Activated CD8-positive, alpha-beta memory T cell treated with anti-CD3 and anti-CD28 coated beads for 36 hours (primary cell): ENCODE data around the gene DTX3. TPM values are rescaled to one million over a fixed set of nuclear protein-coding genes. Genes with fewer than 3 reads are reported as not detected.
"Not testable (repeated sequence)": the region's sequence is repeated elsewhere in the genome, so short reads cannot be mapped to it uniquely, and the experiment has no call there.

ENCODE experiments used
- CTCF ChIA-PET: fragments of 350-600 bp; sonication (Branson Sonifier 250); formaldehyde crosslinking; loops from one replicate; lab custom pipeline; 2021; ENCODE audit warnings: antibody characterized with exemption; lab: Charles Lee
- POLR2A ChIA-PET: fragments of 350-600 bp; sonication (Branson Sonifier 250); formaldehyde crosslinking; loops from one replicate; lab custom pipeline; 2021; ENCODE audit warnings: antibody characterized with exemption; lab: Charles Lee
- total RNA-seq, 2 experiments: library from RNA; stranded (reverse); gene quantifications; one replicate each; pipeline ENCODE4 v1.2.3, GENCODE V29; 2021

The DTX3 gene
- total RNA-seq, 2 experiments from 2014 or later: 13.3 to 14.5 TPM

GRCh38 chr12:57580466-57580795, 24.2 kb upstream of the DTX3 start:
- CTCF ChIA-PET: interaction anchor here (1.3 to 7.7 kb wide), 2 partner anchors 41 to 53 kb away, joined by 4 to 67 read pairs; partner anchors contain the start of gene B4GALNT1
- POLR2A ChIA-PET: no interaction called here

- ChIA-PET CTCF (interaction anchor here (0.6 to 7.7 kb wide), 6 partner anchors 10 to 51 kb away, joined by 3 to 67 read pairs (median 6); partner anchors contain the start of gene B4GALNT1), POLR2A (no interaction called here)
These were observed 22.8 kb upstream of the DTX3 start for GRCh38 chr12:57581802-57582201.

- ChIA-PET CTCF (interaction anchor here (0.6 to 7.7 kb wide), 12 partner anchors 10 to 60 kb away, joined by 3 to 67 read pairs (median 8); partner anchors contain the start of genes B4GALNT1 and PIP4K2C), POLR2A (no interaction called here)
These were observed 22.2 kb upstream of the DTX3 start for GRCh38 chr12:57582440-57582839.

GRCh38 chr12:57583008-57583831, 21.4 kb upstream of the DTX3 start:
- ChIA-PET CTCF (interaction anchor here (0.6 to 7.7 kb wide), 33 partner anchors 8 to 158 kb away, joined by 3 to 67 read pairs (median 5); partner anchors contain the start of genes ARHGEF25, B4GALNT1, DTX3 and OS9), POLR2A (no interaction called here)

- POLR2A ChIA-PET: no interaction called here
These were observed 20.6 kb upstream of the DTX3 start for GRCh38 chr12:57584050-57584449.

GRCh38 chr12:57584690-57585089, 19.9 kb upstream of the DTX3 start:
- ChIA-PET CTCF (interaction anchor here (0.6 to 7.7 kb wide), 11 partner anchors 8 to 171 kb away, joined by 4 to 67 read pairs (median 12); partner anchors contain the start of genes ARHGEF25, B4GALNT1 and PIP4K2C), POLR2A (no interaction called here)

More at GRCh38 chr12:57584050-57584449, 20.6 kb upstream of the DTX3 start:
- CTCF ChIA-PET: interaction anchor here (0.8 to 7.7 kb wide), 26 partner anchors 8 to 157 kb away, joined by 3 to 67 read pairs (median 6); partner anchors contain the start of genes ARHGEF25, B4GALNT1, DTX3 and OS9

GRCh38 chr12:57585156-57585555, 19.5 kb upstream of the DTX3 start:
- ChIA-PET POLR2A (no interaction called here), CTCF (interaction anchor here (0.7 to 7.7 kb wide), 11 partner anchors 7 to 1136 kb away, joined by 3 to 67 read pairs (median 12); partner anchors contain the start of genes ARHGEF25, B4GALNT1, PIP4K2C and TIMELESS)

- POLR2A ChIA-PET: no interaction called here
- CTCF ChIA-PET: interaction anchor here (1.5 to 4.1 kb wide), 3 partner anchors 6 to 41 kb away, joined by 5 to 30 read pairs (median 21); partner anchors contain the start of gene PIP4K2C
These were observed 18.5 kb upstream of the DTX3 start for GRCh38 chr12:57586128-57586527.

- POLR2A ChIA-PET: no interaction called here
- CTCF ChIA-PET: no interaction called here
These were observed 17.7 kb upstream of the DTX3 start for GRCh38 chr12:57586832-57587429.

- CTCF ChIA-PET: interaction anchor here (0.7 kb wide), 1 partner anchor 75 kb away, joined by 3 read pairs; no protein-coding TSS in a partner anchor
These were observed 15.5 kb upstream of the DTX3 start for GRCh38 chr12:57588951-57589610.

GRCh38 chr12:57590479-57590863, 14.2 kb upstream of the DTX3 start:
- ChIA-PET POLR2A (interaction anchor here (0.5 kb wide), 1 partner anchor 45 kb away, joined by 3 read pairs; no protein-coding TSS in a partner anchor), CTCF (interaction anchor here (1.4 to 3.8 kb wide), 3 partner anchors 6 to 37 kb away, joined by 3 to 30 read pairs (median 12); no protein-coding TSS in a partner anchor)

More at GRCh38 chr12:57588951-57589610, 15.5 kb upstream of the DTX3 start:
- POLR2A ChIA-PET: not testable (repeated sequence)

- CTCF ChIA-PET: interaction anchor here (0.9 to 3.8 kb wide), 4 partner anchors 7 to 42 kb away, joined by 3 to 30 read pairs (median 8); partner anchors contain the start of gene B4GALNT1
- POLR2A ChIA-PET: interaction anchor here (0.5 to 1.0 kb wide), 2 partner anchors 44 to 66 kb away, joined by 3 read pairs; no protein-coding TSS in a partner anchor
These were observed 13.5 kb upstream of the DTX3 start, which contains the start of gene PIP4K2C for GRCh38 chr12:57590864-57591781. PIP4K2C (plus strand) TSS chr12:57591192; CDS start chr12:57591290, 98 bp downstream.

GRCh38 chr12:57591782-57592325, 12.8 kb upstream of the DTX3 start:
- ChIA-PET POLR2A (interaction anchor here (0.8 to 1.0 kb wide), 2 partner anchors 52 to 67 kb away, joined by 3 to 7 read pairs; no protein-coding TSS in a partner anchor), CTCF (interaction anchor here (0.8 to 3.8 kb wide), 4 partner anchors 8 to 41 kb away, joined by 3 to 30 read pairs (median 8); partner anchors contain the start of gene B4GALNT1)

GRCh38 chr12:57592551-57593165, 12.0 kb upstream of the DTX3 start:
- CTCF ChIA-PET: interaction anchor here (0.8 to 3.8 kb wide), 4 partner anchors 8 to 19 kb away, joined by 3 to 30 read pairs (median 4); partner anchors contain the start of gene ARHGEF25
- POLR2A ChIA-PET: interaction anchor here (0.7 to 0.8 kb wide), 2 partner anchors 53 to 134 kb away, joined by 7 read pairs; no protein-coding TSS in a partner anchor

GRCh38 chr12:57593187-57593586, 11.4 kb upstream of the DTX3 start:
- ChIA-PET CTCF (interaction anchor here (0.8 to 3.8 kb wide), 3 partner anchors 9 to 18 kb away, joined by 3 to 30 read pairs (median 3); partner anchors contain the start of gene ARHGEF25), POLR2A (no interaction called here)

- ChIA-PET CTCF (interaction anchor here (0.6 to 2.4 kb wide), 5 partner anchors 8 to 22 kb away, joined by 3 to 12 read pairs (median 3); no protein-coding TSS in a partner anchor), POLR2A (no interaction called here)
These were observed 4.2 kb upstream of the DTX3 start for GRCh38 chr12:57600395-57600794.
